ENCODE measurements around the gene FCGR2B.
"Not testable (repeated sequence)": the region's sequence is repeated elsewhere in the genome, so short reads cannot be mapped to it uniquely, and the experiment has no call there.

FCGR2B gene

DNA sequence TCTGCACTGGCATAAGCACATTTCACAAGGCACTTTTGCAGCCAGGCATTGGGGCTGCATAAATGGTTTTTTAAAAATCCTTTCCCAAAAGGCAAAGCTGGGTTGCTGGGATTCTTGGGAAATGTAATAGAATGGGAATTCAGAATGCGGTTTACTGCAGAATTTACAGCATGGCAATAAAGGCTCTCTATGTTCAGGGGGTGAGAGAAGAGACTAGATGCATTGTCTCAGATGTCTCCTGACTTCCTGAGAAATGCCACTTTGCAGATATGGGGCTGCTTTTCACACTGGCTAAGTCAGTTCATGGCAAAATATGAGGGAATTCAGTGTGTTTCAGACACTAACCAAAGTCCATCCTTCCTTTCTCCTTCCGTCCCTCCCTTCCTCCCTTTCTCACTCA lies 13.5 kb downstream of the FCGR2B start:
- TF ChIP-seq, protein P1, sequence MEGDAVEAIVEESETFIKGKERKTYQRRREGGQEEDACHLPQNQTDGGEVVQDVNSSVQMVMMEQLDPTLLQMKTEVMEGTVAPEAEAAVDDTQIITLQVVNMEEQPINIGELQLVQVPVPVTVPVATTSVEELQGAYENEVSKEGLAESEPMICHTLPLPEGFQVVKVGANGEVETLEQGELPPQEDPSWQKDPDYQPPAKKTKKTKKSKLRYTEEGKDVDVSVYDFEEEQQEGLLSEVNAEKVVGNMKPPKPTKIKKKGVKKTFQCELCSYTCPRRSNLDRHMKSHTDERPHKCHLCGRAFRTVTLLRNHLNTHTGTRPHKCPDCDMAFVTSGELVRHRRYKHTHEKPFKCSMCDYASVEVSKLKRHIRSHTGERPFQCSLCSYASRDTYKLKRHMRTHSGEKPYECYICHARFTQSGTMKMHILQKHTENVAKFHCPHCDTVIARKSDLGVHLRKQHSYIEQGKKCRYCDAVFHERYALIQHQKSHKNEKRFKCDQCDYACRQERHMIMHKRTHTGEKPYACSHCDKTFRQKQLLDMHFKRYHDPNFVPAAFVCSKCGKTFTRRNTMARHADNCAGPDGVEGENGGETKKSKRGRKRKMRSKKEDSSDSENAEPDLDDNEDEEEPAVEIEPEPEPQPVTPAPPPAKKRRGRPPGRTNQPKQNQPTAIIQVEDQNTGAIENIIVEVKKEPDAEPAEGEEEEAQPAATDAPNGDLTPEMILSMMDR (IDR thresholded peaks at IDR 0.05; ENCODE audit: insufficient read depth, missing control alignments), result no peak
- FAIRE-seq, result no peak

GRCh38 chr1:161676958-161677689 lies 14.2 kb downstream of the FCGR2B start:
- TF ChIP-seq, protein P1 (IDR thresholded peaks at IDR 0.05; ENCODE audit: insufficient read depth, missing control alignments), result no peak
- no peak for DNase-seq (ENCODE audit: insufficient read length, low spot score)
- no peak for FAIRE-seq

More for the DNA sequence above, 13.5 kb downstream of the FCGR2B start:
- DNase-seq (ENCODE audit: insufficient read length, low spot score), result no peak

- no peak for DNase-seq (ENCODE audit: insufficient read length, low spot score)
- no peak for FAIRE-seq
- TF ChIP-seq, protein P1 (IDR thresholded peaks at IDR 0.05; ENCODE audit: insufficient read depth, missing control alignments), result no peak
These were observed 15.6 kb downstream of the FCGR2B start for GRCh38 chr1:161678500-161678899.

DNA sequence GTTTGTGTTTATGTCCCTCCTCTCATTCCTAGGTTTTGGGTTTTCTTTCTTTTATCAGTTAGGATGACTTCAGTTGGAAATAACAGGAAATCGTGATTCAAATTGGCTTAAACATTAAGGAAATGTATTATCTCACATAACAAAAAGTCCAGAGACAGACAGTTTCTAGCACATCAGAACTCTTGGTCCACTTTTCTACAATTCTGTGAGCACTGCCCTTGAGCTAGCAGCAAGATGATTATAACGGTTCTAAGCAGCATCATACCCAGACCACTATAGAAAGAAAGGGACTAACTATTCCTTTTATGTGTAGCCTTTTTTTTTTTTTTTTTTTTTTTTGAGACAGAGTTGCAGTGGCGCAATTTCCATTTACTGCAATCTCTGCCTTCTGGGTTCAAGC lies 18.9 kb downstream of the FCGR2B start:
- DNase-seq (ENCODE audit: insufficient read length, low spot score) (no peak), FAIRE-seq (no peak)
- TF ChIP-seq, protein P1 (IDR thresholded peaks at IDR 0.05; ENCODE audit: insufficient read depth, missing control alignments), result no peak

DNA sequence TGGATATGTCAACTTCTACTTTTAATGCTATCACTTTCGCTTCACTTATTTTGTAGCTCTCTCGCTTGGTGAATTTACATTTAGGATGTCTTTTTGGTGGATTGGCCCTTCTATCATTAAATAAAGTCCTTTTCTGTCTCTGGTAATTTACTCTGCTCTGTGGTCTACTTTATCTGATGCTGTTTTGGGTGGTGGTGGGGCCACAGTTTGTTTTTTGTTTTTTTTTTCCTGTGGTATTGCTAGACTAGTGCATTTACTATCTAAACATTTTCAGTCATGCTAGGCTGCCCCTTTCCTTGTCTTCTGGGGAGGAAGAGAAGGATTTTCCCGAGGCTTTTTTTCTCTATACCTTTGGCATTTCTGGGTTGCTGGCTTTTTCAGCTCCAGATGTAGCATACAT lies 26.0 kb downstream of the FCGR2B start:
- FAIRE-seq (no peak), DNase-seq (ENCODE audit: insufficient read length, low spot score) (no peak)
- TF ChIP-seq, protein P1 (IDR thresholded peaks at IDR 0.05; ENCODE audit: insufficient read depth, missing control alignments), result no peak

GRCh38 chr1:161691846-161692245 lies 28.9 kb downstream of the FCGR2B start:
- TF ChIP-seq, protein P1 (IDR thresholded peaks at IDR 0.05; ENCODE audit: insufficient read depth, missing control alignments), result no peak
- FAIRE-seq (no peak), DNase-seq (ENCODE audit: insufficient read length, low spot score) (no peak)

DNA sequence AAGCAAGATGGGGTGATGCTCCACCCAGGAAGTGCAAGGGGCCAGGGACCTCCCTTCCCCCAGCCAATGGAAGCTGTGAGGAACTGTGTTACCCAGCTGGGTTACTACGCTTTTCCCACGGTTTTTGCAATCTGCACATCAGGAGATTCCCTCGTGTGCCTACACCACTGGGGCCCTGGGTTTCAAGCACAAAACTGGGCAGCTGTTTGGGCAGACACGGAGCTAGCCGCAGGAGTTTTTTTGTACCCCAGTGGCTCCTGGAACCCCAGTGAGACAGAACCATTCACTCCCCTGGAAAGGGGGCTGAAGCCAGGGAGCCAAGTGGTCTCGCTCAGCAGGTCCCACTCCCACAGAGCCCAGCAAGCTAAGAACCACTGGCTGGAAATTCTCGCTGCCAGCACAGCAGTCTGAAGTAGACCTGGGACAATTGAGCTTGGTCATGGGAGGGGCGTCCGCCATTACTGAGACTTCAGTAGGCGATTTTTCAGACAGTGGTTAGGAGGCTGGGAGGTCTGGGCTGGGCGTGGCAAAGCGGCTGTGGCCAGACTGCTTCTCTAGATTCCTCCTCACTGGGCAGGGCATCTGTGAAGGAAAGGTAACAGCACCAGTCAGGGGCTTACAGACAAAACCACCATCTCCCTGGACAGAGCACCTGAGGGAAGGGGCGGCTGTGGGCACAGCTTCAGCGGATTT lies 30.2 kb downstream of the FCGR2B start:
- FAIRE-seq; DNase-seq (ENCODE audit: insufficient read length, low spot score): not testable (repeated sequence)

DNA sequence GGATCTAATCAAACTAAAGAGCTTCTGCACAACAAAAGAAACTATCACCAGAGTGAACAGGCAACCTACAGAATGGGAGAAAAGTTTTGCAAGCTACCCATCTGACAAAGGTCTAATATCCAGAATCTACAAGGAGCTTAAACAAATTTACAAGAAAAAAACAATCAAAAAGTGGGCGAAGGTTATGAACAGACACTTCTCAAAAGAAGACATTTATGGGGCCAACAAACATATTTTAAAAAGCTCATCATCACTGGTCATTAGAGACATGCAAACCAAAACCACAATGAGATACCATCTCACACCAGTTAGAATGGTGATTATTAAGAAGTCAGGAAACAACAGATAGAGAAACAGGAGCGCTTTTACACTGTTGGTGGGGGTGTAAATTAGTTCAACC lies 35.4 kb downstream of the FCGR2B start:
- not testable (repeated sequence) for DNase-seq (ENCODE audit: insufficient read length, low spot score); FAIRE-seq
